Astrocyte of the cerebellum (primary cell): ENCODE data around the gene CDK5RAP2.
"Not testable (repeated sequence)": the region's sequence is repeated elsewhere in the genome, so short reads cannot be mapped to it uniquely, and the experiment has no call there.

ENCODE experiments used
- DNase-seq: peaks from one replicate; pipeline ENCODE4 v3.0.0-alpha.2; 2011; ENCODE audit warnings: low read depth
- H3K4me3 ChIP-seq: 2 replicates; pipeline ENCODE4 v1.5.1; 2011; ENCODE audit warnings: mild to moderate bottlenecking, low read depth, low read length, moderate library complexity
- CTCF ChIP-seq: IDR thresholded peaks from 2 replicates; pipeline ENCODE4 v1.5.1; 2012; ENCODE audit warnings: low read length, low read depth, moderate library complexity, mild to moderate bottlenecking; ENCODE audit errors: missing control alignments
- in situ Hi-C: cut with HindIII; loops from 2 replicates; pipeline ENCODE4 v1.10.0; 2017; ENCODE audit warnings: low sequenced_read_pairs

Gene CDK5RAP2

GRCh38 chr9:120513825-120514396, 66.1 kb downstream of the CDK5RAP2 start:
- DNase-seq, result no peak
- H3K4me3 ChIP-seq, result no peak overlapping the region
- no peak for TF ChIP-seq CTCF
- in situ Hi-C loops, result no loop called here

- in situ Hi-C loops, result no loop called here
- no peak for TF ChIP-seq CTCF
- DNase-seq, result no peak
- H3K4me3 ChIP-seq, result no peak overlapping the region
These were observed 69.2 kb downstream of the CDK5RAP2 start for GRCh38 chr9:120510816-120511215.

GRCh38 chr9:120507936-120508510, 71.9 kb downstream of the CDK5RAP2 start:
- DNase-seq, result no peak
- H3K4me3 ChIP-seq, result no peak overlapping the region
- TF ChIP-seq CTCF, result no peak
- in situ Hi-C loops, result no loop called here

- DNase-seq, result no peak
- no peak for TF ChIP-seq CTCF
- in situ Hi-C loops, result no loop called here
- no peak overlapping the region for H3K4me3 ChIP-seq
These were observed 74.8 kb downstream of the CDK5RAP2 start for GRCh38 chr9:120505186-120505585.

GRCh38 chr9:120500733-120501132, 79.2 kb downstream of the CDK5RAP2 start:
- DNase-seq, result no peak
- in situ Hi-C loops, result no loop called here
- no peak for TF ChIP-seq CTCF
- no peak overlapping the region for H3K4me3 ChIP-seq

DNA sequence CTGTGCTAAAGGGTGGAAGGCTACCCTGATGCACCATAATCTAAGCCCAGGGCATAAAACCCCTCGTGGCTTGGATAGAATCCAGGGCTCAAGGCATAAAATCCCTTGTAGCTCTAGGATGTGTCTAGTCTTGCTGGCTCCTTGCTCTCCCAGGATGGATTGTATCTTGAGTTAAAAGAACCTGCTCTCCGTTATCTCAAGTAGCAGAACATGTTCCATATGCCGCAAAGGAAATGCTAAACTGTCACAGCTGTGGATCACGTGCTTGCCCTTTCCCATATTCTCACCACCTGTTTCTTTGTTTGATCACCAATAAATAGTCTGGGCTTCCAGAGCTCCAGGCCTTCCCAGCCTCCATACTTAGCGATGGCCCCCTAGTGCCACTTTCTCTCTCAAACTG, 82.1 kb downstream of the CDK5RAP2 start:
- H3K4me3 ChIP-seq, DNase-seq, in situ Hi-C loops: not testable (repeated sequence)

GRCh38 chr9:120496438-120496837, 83.5 kb downstream of the CDK5RAP2 start:
- H3K4me3 ChIP-seq, DNase-seq, in situ Hi-C loops: not testable (repeated sequence)
